Stimulated activated naive B cell treated with anti-CD40 and anti-IgM and Interleukin-4, amounts not matched to agents 10 μg/mL and 1 μg/mL and 100 μg/mL, for 72 hours (primary cell): ENCODE measurements around the gene ANKDD1A.
A peak's percentile ranks its signal among the peaks of the same experiment; 100 is the strongest.

Experiments
- ATAC-seq, 2 donors: fragments of 150-1000 bp; cut with Tn5 transposase; replicated peaks; 2 replicates each; pipeline ENCODE4 v1.10.0; 2021; ENCODE audit warnings: moderate library complexity in 1 of 2
- DNase-seq: peaks from one replicate; pipeline ENCODE4 v3.0.0; 2021
- H3K27ac Mint-ChIP-seq: one replicate; pipeline ENCODE4 v1.8.0; 2022; ENCODE audit warnings: mild to moderate bottlenecking, mixed read lengths
- H3K27me3 Mint-ChIP-seq, 2 donors: one replicate each; pipeline ENCODE4 v1.8.0; 2022; ENCODE audit warnings: mixed read lengths in 2 of 2
- H3K36me3 Mint-ChIP-seq, 2 donors: one replicate each; pipeline ENCODE4 v1.8.0; 2022; ENCODE audit warnings: mixed read lengths in 2 of 2, mild to moderate bottlenecking in 1 of 2
- H3K4me1 Mint-ChIP-seq, 2 donors: one replicate each; pipeline ENCODE4 v1.8.0; 2022; ENCODE audit warnings: mixed read lengths in 2 of 2, mild to moderate bottlenecking in 1 of 2
- H3K4me3 Mint-ChIP-seq, 2 donors: one replicate each; pipeline ENCODE4 v1.8.0; 2022; ENCODE audit warnings: mild to moderate bottlenecking in 2 of 2, mixed read lengths in 2 of 2, moderate library complexity in 1 of 2
- H3K9me3 Mint-ChIP-seq, 2 donors: one replicate each; pipeline ENCODE4 v1.8.0; 2022; ENCODE audit warnings: mixed read lengths in 2 of 2, mild to moderate bottlenecking in 1 of 2

The ANKDD1A gene

DNA sequence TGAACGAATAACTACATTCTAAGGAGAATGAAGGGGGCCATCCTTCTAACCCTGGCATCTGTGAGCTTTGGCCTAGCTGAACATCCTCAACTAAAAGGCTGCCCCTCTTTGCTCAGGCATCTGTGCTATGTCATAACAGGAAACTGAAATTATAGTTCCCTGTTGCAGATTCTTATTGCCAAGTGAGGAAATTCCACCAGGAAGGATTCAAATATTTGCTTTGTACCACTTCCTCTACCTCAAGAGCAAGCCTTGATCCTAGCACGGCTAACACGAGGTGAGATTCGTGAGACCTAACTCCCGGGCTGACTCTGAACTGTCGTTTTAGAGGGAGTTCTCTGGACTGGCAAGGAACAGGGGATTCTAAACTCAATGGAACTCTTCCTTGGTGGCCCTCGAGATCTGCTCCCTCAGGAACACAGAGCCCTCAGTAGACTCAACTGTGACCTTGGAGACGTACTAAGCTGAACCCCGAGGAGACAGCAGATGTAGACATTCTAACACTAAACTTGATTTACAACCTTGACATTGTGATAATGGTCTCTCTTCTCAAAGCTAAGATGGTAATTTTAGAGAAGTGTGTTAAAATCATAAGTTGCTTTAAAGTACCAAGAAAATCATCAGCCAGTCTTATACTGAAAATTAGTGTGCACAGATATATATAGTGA, 73.8 kb downstream of the ANKDD1A start:
- peaks cover 19 to 36% of the 10 kb centered on the region in 2 donors for H3K36me3 Mint-ChIP-seq
- no peak for DNase-seq
- peak overlapping the region; percentile 89 for H3K27ac Mint-ChIP-seq
- no peak for ATAC-seq
- H3K4me1 Mint-ChIP-seq, result peaks cover 30 to 58% of the 10 kb centered on the region in 2 donors
- no peaks in the 10 kb centered on the region for H3K9me3 Mint-ChIP-seq
- peak overlapping the region in 1 of 2 donors; percentile 32 for H3K4me3 Mint-ChIP-seq
- no peaks in the 10 kb centered on the region for H3K27me3 Mint-ChIP-seq

DNA sequence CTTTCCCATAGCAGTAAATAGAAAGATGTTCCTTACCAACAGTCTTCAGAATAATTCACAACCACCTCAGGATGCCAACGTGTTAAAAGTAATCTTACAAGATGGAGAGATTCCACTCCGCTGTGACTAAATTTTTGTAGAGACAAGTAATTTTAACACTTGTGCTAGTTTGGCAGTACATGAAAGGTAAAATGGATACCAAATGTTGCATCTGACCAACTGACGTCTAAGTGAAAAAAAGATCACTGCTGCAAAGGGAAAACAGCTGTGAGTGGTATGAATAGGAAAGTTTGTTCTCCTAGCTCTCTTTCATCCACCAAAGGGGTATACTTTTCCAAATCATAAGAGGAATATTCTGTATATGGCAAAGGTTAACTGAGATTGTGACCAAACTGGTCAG, 75.4 kb downstream of the ANKDD1A start:
- H3K4me1 Mint-ChIP-seq, result peaks cover 30 to 63% of the 10 kb centered on the region in 2 donors
- no peaks in the 10 kb centered on the region for H3K9me3 Mint-ChIP-seq
- no peak for DNase-seq
- H3K27me3 Mint-ChIP-seq, result no peaks in the 10 kb centered on the region
- H3K36me3 Mint-ChIP-seq, result peaks cover 19 to 32% of the 10 kb centered on the region in 2 donors
- ATAC-seq, result no peak
- H3K27ac Mint-ChIP-seq, result no peak overlapping the region
- H3K4me3 Mint-ChIP-seq, result no peak overlapping the region

DNA sequence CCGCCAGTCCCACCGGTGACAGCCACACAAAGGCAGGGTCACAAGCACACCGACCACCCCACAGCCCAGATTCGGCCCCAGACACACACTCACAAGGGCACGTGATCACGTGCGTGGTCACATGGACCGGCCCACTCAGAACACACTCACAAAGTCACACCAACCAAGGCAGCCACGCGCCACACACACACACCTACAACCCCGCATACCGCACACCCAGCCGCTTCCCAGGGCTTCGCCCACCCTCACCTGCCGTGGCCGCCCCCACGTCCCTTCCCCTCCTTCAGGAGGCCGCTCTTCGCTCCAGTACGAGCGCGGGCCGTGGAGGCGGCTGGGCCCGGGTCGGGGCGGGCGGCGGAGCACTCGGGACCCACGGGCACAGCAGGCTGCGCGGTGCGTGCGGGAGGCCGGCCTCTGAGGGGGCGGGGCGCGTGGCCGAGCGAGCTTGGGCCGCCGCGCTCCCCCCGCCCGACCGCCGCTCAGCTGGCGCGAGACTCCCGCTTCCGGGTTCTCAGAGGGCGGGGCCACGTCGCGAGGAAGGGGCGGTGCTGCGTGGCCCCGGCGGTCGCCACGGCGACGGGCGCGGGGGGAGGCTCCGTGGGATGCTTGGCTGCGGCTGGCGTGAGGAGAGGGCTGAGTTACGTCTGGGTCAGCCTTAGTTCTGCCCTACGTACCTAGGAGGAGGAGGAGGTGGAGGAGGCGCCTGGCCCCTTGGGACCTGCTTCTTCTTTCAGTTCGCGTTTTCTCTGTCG, 77.9 kb downstream of the ANKDD1A start, which contains the start of gene SPG21:
Gene SPG21 (minus strand): TSS at position 499 of the 752 bp plus-strand sequence. CDS start 6,345 bp downstream, outside the sequence.
- no peaks in the 10 kb centered on the region for H3K9me3 Mint-ChIP-seq
- DNase-seq, result peak; percentile 98
- peak; percentile 96 to 98 for ATAC-seq
- H3K4me3 Mint-ChIP-seq, result peak within 1 kb of the TSS; percentile 94 to 98
- no peaks in the 10 kb centered on the region for H3K27me3 Mint-ChIP-seq
- peak within 1 kb of the TSS; percentile 97 for H3K27ac Mint-ChIP-seq
- peaks cover 29 to 54% of the 10 kb centered on the region in 2 donors for H3K4me1 Mint-ChIP-seq
- H3K36me3 Mint-ChIP-seq, result peaks cover 13 to 21% of the 10 kb centered on the region in 2 donors

DNA sequence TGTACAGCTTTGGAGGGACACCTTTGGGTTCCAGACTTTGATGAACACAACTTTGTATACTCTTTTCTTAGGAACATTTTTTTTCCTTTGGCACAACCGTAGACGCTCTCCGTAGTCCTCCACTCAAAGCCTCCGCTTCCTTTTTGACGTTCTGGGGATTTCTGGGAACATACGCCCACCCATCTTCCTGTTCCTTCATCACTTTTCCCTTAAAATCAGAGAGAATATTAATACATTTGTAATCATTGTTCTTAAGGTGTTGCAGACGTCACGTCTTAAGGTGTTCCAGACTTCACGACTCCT, 78.4 kb downstream of the ANKDD1A start:
- ATAC-seq (no peak), DNase-seq (no peak)
- H3K27ac Mint-ChIP-seq, result peak overlapping the region; percentile 84
- no peaks in the 10 kb centered on the region for H3K27me3 Mint-ChIP-seq
- H3K4me3 Mint-ChIP-seq, result peak overlapping the region; percentile 64 to 94
- H3K4me1 Mint-ChIP-seq, result peaks cover 25 to 49% of the 10 kb centered on the region in 2 donors
- H3K9me3 Mint-ChIP-seq, result no peaks in the 10 kb centered on the region
- peaks cover 13 to 21% of the 10 kb centered on the region in 2 donors for H3K36me3 Mint-ChIP-seq

DNA sequence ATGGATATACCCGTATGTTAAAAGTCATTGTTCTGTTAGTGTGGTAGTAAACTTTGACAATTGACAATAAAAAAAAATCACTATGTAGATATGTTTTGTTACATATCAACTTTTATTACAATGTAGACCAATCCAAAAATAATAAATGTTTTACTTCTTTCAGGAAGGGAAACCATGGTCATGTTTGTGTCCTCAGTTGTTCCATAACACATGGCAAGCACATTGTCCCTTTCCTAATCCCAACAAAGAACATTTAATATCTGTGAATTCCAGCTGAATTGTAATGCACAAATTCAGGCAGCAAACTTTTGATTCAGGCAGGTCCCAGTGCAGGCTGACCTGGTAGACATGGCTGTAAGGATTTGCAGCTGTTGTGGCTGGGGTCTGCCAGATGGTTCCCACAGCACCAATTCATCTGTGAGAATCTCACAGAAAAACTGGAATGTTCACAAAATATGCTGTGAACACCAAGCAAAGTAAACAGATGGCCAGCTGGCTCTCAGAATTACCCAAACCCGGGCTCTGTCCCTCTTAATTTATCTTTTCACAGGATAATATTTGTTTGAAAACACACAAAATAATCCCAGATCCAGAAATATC, 79.9 kb downstream of the ANKDD1A start:
- ATAC-seq (no peak), DNase-seq (no peak)
- H3K36me3 Mint-ChIP-seq, result peaks cover 9 to 18% of the 10 kb centered on the region in 2 donors
- no peaks in the 10 kb centered on the region for H3K27me3 Mint-ChIP-seq
- no peak overlapping the region for H3K4me3 Mint-ChIP-seq
- H3K4me1 Mint-ChIP-seq, result peaks cover 19 to 40% of the 10 kb centered on the region in 2 donors
- no peaks in the 10 kb centered on the region for H3K9me3 Mint-ChIP-seq
- H3K27ac Mint-ChIP-seq, result peak overlapping the region; percentile 14

DNA sequence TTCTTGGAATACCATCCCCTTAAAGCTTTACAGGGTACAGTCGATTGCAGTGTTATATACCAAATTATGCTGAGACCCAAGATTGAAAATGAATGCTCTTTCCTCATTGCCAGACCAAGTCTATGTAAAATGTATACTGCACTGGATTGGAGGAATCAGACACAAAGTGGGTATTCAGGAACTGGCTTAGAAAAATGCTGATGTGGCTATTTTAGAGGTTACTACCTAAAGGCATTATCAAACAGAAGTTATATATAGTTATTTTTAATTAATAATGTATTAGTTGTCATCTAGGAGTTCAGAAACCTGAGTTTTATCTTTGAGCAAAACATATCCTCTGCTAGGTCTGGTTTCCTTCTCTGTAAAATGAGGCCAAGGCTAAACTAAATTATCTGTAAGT, 81.6 kb downstream of the ANKDD1A start:
- Mint-ChIP-seq H3K9me3 (no peaks in the 10 kb centered on the region), H3K27ac (peak overlapping the region; percentile 71), H3K36me3 (peaks cover 5 to 9% of the 10 kb centered on the region in 2 donors), H3K4me3 (no peak overlapping the region), H3K27me3 (no peaks in the 10 kb centered on the region), H3K4me1 (peaks cover 11 to 24% of the 10 kb centered on the region in 2 donors)
- ATAC-seq, result no peak
- no peak for DNase-seq

DNA sequence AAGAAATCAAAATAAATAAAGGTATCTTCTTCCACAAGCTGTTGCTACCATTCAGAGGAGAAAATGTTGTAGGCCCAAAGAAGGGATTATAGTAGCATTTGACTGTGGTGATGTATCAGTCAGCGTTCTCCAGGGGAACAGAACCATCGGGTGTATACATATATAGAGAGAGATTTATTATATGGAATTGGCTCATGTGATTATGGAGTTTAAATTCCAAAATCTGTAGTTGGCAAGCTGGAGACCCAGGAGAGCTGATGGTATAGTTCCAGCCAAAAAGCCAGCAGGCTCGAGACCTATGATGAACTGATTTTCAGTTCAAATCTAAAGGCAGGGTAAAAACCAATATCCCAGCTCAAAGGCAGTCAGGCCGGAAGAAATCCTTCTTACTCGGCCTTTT, 85.4 kb downstream of the ANKDD1A start:
- Mint-ChIP-seq H3K27ac (no peak overlapping the region), H3K4me1 (peaks cover 3 to 5% of the 10 kb centered on the region in 2 donors), H3K27me3 (no peaks in the 10 kb centered on the region), H3K36me3 (peaks cover 0 to 4% of the 10 kb centered on the region in 2 donors), H3K4me3 (no peak overlapping the region), H3K9me3 (no peaks in the 10 kb centered on the region)
- DNase-seq, result no peak
- ATAC-seq, result no peak

DNA sequence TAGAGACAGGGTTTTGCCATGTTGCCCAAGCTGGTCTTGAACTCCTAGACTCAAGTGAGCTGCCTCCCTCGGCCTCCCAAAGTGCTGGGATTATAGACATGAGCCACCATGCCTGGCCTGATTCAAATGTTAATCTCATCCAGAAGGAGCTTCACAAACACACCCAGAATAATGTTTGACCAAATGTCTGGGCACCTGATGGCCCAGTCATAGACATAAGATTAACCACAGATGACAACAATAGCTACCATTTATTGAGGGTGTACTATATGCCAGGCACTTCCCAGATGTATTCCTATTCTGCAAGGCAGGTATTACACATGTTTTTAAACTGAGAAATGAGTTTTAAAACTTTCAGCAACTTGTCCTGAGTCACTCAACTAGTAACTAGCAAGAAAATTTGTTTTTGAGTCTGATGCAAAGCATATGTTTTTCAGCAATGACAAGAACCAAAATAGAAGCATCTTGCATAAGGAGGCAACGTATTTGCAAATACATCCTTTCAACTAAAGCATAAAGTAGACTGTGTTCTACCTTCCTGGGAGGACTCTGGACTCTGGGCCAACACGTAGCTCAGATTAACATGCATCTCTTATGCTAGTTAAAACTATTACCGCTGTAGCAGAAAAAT, 86.2 kb downstream of the ANKDD1A start:
- H3K4me1 Mint-ChIP-seq, result peaks cover 2 to 4% of the 10 kb centered on the region in 2 donors
- DNase-seq (no peak), ATAC-seq (no peak)
- H3K9me3 Mint-ChIP-seq, result no peaks in the 10 kb centered on the region
- H3K27ac Mint-ChIP-seq, result no peak overlapping the region
- H3K36me3 Mint-ChIP-seq, result peaks cover 2 to 6% of the 10 kb centered on the region in 2 donors
- H3K27me3 Mint-ChIP-seq, result no peaks in the 10 kb centered on the region
- no peak overlapping the region for H3K4me3 Mint-ChIP-seq

DNA sequence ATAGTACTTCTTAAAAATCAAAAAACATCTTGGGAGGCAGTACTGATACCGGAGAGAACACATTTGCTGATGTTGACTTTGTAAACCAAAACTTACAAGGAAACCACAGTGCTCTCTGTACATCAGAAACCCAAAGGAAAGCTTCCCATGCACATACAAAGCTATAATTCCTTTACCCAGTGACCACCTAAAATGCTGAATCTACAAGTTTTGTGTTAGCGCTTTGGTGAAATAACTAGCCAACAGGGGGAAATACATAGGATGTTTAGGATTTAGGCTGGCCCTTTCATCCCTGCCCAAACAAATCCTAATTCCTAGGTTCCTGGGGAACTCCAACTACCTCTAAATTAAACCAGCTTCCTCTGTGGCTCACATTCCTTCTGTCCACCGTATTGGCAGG, 93.3 kb downstream of the ANKDD1A start:
- no peak overlapping the region for H3K4me3 Mint-ChIP-seq
- H3K27ac Mint-ChIP-seq, result no peak overlapping the region
- no peaks in the 10 kb centered on the region for H3K27me3 Mint-ChIP-seq
- H3K4me1 Mint-ChIP-seq, result peaks cover 0 to 8% of the 10 kb centered on the region in 2 donors
- peaks cover 4 to 23% of the 10 kb centered on the region in 2 donors for H3K36me3 Mint-ChIP-seq
- ATAC-seq (no peak), DNase-seq (no peak)
- H3K9me3 Mint-ChIP-seq, result no peaks in the 10 kb centered on the region

DNA sequence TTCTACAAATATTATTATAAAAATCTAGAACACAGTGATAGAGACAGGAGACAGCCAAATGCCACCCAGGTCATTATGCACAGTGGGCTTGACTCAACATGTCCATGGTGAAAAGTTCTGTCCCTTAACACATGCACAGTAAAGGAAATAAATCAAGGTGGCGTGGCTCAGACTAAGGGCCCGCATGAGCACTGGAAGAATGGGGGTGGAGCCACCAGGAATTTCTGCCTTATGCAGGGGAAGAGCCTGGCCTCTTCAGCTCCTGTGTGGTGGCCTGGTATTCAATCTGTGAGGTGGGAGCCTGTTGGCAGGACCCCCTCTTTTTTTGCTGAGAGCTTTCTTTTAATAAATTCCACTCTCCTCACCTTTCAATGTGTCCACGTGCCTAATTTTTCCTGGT, 95.2 kb downstream of the ANKDD1A start:
- peaks cover 4 to 24% of the 10 kb centered on the region in 2 donors for H3K36me3 Mint-ChIP-seq
- H3K4me3 Mint-ChIP-seq, result no peak overlapping the region
- no peak for ATAC-seq
- no peak for DNase-seq
- H3K27me3 Mint-ChIP-seq, result no peaks in the 10 kb centered on the region
- peaks cover 0 to 10% of the 10 kb centered on the region in 2 donors for H3K4me1 Mint-ChIP-seq
- no peaks in the 10 kb centered on the region for H3K9me3 Mint-ChIP-seq
- H3K27ac Mint-ChIP-seq, result no peak overlapping the region
